Kidney (tissue), 14 donors: ENCODE results near the gene TMEM134. TPM values are rescaled to one million over a fixed set of nuclear protein-coding genes. Genes with fewer than 3 reads are reported as not detected.
A peak's percentile ranks its signal among the peaks of the same experiment; 100 is the strongest.

Source experiments
- DNase-seq, 5 donors: peaks; one replicate each; pipeline ENCODE4 v3.0.0-alpha.2; 2013 to 2020
- FAIRE-seq: peaks from 2 replicates; lab custom pipeline; 2012; peaks lifted over from hg19 to GRCh38; lab: Jason Lieb, UNC
- H3K27ac ChIP-seq, 2 donors: one replicate each; pipeline ENCODE4 v1.7.0; 2013; ENCODE audit warnings: low read depth in 2 of 2, low read length in 2 of 2, inconsistent platforms in 1 of 2
- H3K27me3 ChIP-seq: one replicate; pipeline ENCODE4 v1.7.1; 2013; ENCODE audit warnings: low read length, inconsistent platforms; ENCODE audit not compliant: control insufficient read depth, insufficient read depth
- H3K36me3 ChIP-seq, 3 donors: one replicate each; pipeline versions ENCODE4 v1.7.0 to v1.7.1; 2013; ENCODE audit warnings: low read length in 3 of 3, control low read depth in 1 of 3, inconsistent platforms in 1 of 3; ENCODE audit not compliant: insufficient read depth in 3 of 3, control insufficient read depth in 2 of 3
- H3K4me1 ChIP-seq, 3 donors: one replicate each; pipeline versions ENCODE4 v1.7.0 to v1.7.1; 2013; ENCODE audit warnings: low read length in 3 of 3, inconsistent platforms in 1 of 3, low read depth in 1 of 3; ENCODE audit not compliant: control insufficient read depth in 2 of 3, insufficient read depth in 2 of 3
- H3K4me3 ChIP-seq, 3 donors: one replicate each; pipeline versions ENCODE4 v1.7.0 to v1.8.1; 2013; ENCODE audit warnings: low read length in 3 of 3, control low read depth in 1 of 3, inconsistent platforms in 1 of 3
- H3K9ac ChIP-seq, 3 donors: one replicate each; pipeline versions ENCODE4 v1.7.0 to v1.7.1; 2013; ENCODE audit warnings: low read length in 3 of 3, control low read depth in 1 of 3, inconsistent platforms in 1 of 3
- H3K9me3 ChIP-seq, 3 donors: one replicate each; pipeline versions ENCODE4 v1.7.0 to v1.7.1; 2013; ENCODE audit warnings: low read length in 3 of 3, control low read depth in 1 of 3, inconsistent platforms in 1 of 3; ENCODE audit not compliant: control insufficient read depth in 2 of 3, insufficient read depth in 1 of 3
- CTCF ChIP-seq: IDR thresholded peaks from 3 replicates; pipeline ENCODE4 v1.5.1; 2012; ENCODE audit warnings: mild to moderate bottlenecking, moderate library complexity, borderline replicate concordance; ENCODE audit not compliant: insufficient read depth; ENCODE audit errors: extremely low read depth
- intact Hi-C: fragments of 100-400 bp; cut with DNase I; formaldehyde crosslinking; loops from one replicate; pipeline ENCODE4 v1.11.1; 2022
- polyA plus RNA-seq: library from polyadenylated mRNA; stranded (reverse); fragments of 350-450 nt; fragmentation: Illumina TruSeq; extraction: RNeasy Lipid Tissue Mini Kit (QIAGEN cat#74804); gene quantifications from one replicate; pipeline ENCODE4 v1.2.3, GENCODE V29; 2014; ENCODE audit warnings: low read depth, low replicate concordance; ENCODE audit not compliant: insufficient read depth
- total RNA-seq: library from RNA; stranded (reverse); fragmentation: NEBNext Ultra II Directional; extraction: Animal tissue kit (Norgen Biotek cat#: 25700); gene quantifications from one replicate; pipeline ENCODE4 v1.2.1, GENCODE V29; 2021
- donor health status: control.
- donor health status: control.
- donor health status: control.
- donor health status: control.
- donor health status: control.
- donor health status: DM: yes; HTN: yes; CAD: no.
- donor health status: Normal renal cell carcinoma (clear cell type).

TMEM134 gene
- total and polyA plus RNA-seq, 2 donors from 2014 or later, result 65.5 to 127 TPM

GRCh38 chr11:67419325-67420049 lies 49.6 kb downstream of the TMEM134 start:
- Histone ChIP-seq H3K27ac (no peak overlapping the region), H3K9ac (peak overlapping the region in 1 of 3 donors; percentile 26), H3K4me1 (peaks cover 0 to 26% (median 11%) of the 10 kb centered on the region in 3 donors), H3K4me3 (peak overlapping the region in 1 of 3 donors; percentile 29), H3K36me3 (no peaks in the 10 kb centered on the region), H3K9me3 (no peaks in the 10 kb centered on the region), H3K27me3 (no peaks in the 10 kb centered on the region)
- FAIRE-seq (no peak), DNase-seq (no peak)
- no peak for TF ChIP-seq CTCF
- intact Hi-C loops, result no loop called here

- Histone ChIP-seq H3K9me3 (no peaks in the 10 kb centered on the region), H3K4me3 (no peak overlapping the region), H3K4me1 (peaks cover 0 to 26% (median 11%) of the 10 kb centered on the region in 3 donors), H3K27me3 (no peaks in the 10 kb centered on the region), H3K36me3 (no peaks in the 10 kb centered on the region), H3K9ac (no peak overlapping the region), H3K27ac (no peak overlapping the region)
- no peak for TF ChIP-seq CTCF
- no peak for FAIRE-seq
- DNase-seq, result peak in 1 of 5 donors; percentile 80
- intact Hi-C loops, result no loop called here
Observed at GRCh38 chr11:67418476-67419281, 50.4 kb downstream of the TMEM134 start.

GRCh38 chr11:67417425-67417824 lies 51.6 kb downstream of the TMEM134 start:
- intact Hi-C loops, result no loop called here
- H3K36me3 ChIP-seq, result no peaks in the 10 kb centered on the region
- DNase-seq, result no peak

More at GRCh38 chr11:67417425-67417824, 51.6 kb downstream of the TMEM134 start:
- Histone ChIP-seq H3K9me3 (no peaks in the 10 kb centered on the region), H3K4me3 (no peak overlapping the region), H3K9ac (no peak overlapping the region), H3K27me3 (no peaks in the 10 kb centered on the region), H3K4me1 (peaks cover 0 to 26% (median 11%) of the 10 kb centered on the region in 3 donors), H3K27ac (no peak overlapping the region)
- no peak for FAIRE-seq
- TF ChIP-seq CTCF, result no peak
